Mesendoderm (in vitro differentiated cells): ENCODE results near the gene APBA1.

Experiments
- DNase-seq: peaks from one replicate; pipeline ENCODE4 v3.0.0; 2013
- H2AK5ac ChIP-seq: 2 replicates; pipeline ENCODE4 v1.6.1; 2013; ENCODE audit warnings: low read length, inconsistent platforms
- H2BK120ac ChIP-seq: 2 replicates; pipeline ENCODE4 v1.6.1; 2013; ENCODE audit warnings: low read depth, mild to moderate bottlenecking, low read length, moderate library complexity, mixed read lengths
- H2BK15ac ChIP-seq: replicated peaks from 2 replicates; pipeline ENCODE4 v1.6.1; 2013; ENCODE audit warnings: low read depth, mild to moderate bottlenecking, moderate library complexity
- H2BK5ac ChIP-seq: 2 replicates; pipeline ENCODE4 v1.6.1; 2013; ENCODE audit warnings: low read length, inconsistent platforms
- H3K18ac ChIP-seq: 2 replicates; pipeline ENCODE4 v1.6.1; 2013; ENCODE audit warnings: mild to moderate bottlenecking, low read length, mixed read lengths
- H3K23ac ChIP-seq: one replicate; pipeline ENCODE4 v1.6.1; 2013; ENCODE audit warnings: low read length
- H3K27ac ChIP-seq: 2 replicates; pipeline ENCODE4 v1.5.1; 2013; ENCODE audit warnings: low read depth, mild to moderate bottlenecking, inconsistent platforms, low read length, moderate library complexity
- H3K27me3 ChIP-seq: 2 replicates; pipeline ENCODE4 v1.6.1; 2013; ENCODE audit warnings: low read length, control low read depth, mild to moderate bottlenecking, inconsistent platforms; ENCODE audit not compliant: insufficient read depth, poor library complexity
- H3K36me3 ChIP-seq: 2 replicates; pipeline ENCODE4 v1.6.1; 2013; ENCODE audit warnings: low read length, inconsistent platforms; ENCODE audit not compliant: control insufficient read depth, insufficient read depth
- H3K4ac ChIP-seq: one replicate; pipeline ENCODE4 v1.6.1; 2013; ENCODE audit warnings: low read depth, mild to moderate bottlenecking, low read length, moderate library complexity
- H3K4me1 ChIP-seq: 2 replicates; pipeline ENCODE4 v1.6.1; 2013; ENCODE audit warnings: low read depth, low read length, inconsistent platforms; ENCODE audit not compliant: control insufficient read depth
- H3K4me2 ChIP-seq: 2 replicates; pipeline ENCODE4 v1.6.1; 2013; ENCODE audit warnings: low read length
- H3K4me3 ChIP-seq: 2 replicates; pipeline ENCODE4 v1.5.1; 2013; ENCODE audit warnings: mild to moderate bottlenecking, low read length
- H3K56ac ChIP-seq: one replicate; pipeline ENCODE4 v1.6.1; 2013; ENCODE audit warnings: low read length
- H3K79me1 ChIP-seq: 2 replicates; pipeline ENCODE4 v1.6.1; 2013; ENCODE audit warnings: low read length, inconsistent platforms
- H3K79me2 ChIP-seq: 2 replicates; pipeline ENCODE4 v1.6.1; 2013; ENCODE audit warnings: mild to moderate bottlenecking, low read length; ENCODE audit not compliant: control insufficient read depth, insufficient read depth
- H3K9ac ChIP-seq: 2 replicates; pipeline ENCODE4 v1.6.1; 2013; ENCODE audit warnings: low read length, inconsistent platforms
- H4K5ac ChIP-seq: one replicate; pipeline ENCODE4 v1.6.1; 2013; ENCODE audit warnings: low read length
- H4K8ac ChIP-seq: one replicate; pipeline ENCODE4 v1.6.1; 2013; ENCODE audit warnings: low read depth, mild to moderate bottlenecking, control low read depth, low read length, moderate library complexity
- WGBS: extraction: QIAGEN DNeasy Blood & Tissue Kit; methylation state at CpG from one replicate; pipeline ENCODE4 v1.1.7; 2013; ENCODE audit warnings: low lambda C conversion rate, missing lambda C conversion rate; ENCODE audit not compliant: insufficient coverage; ENCODE audit errors: extremely low coverage; 5-methylcytosine and 5-hydroxymethylcytosine counted together

The APBA1 gene

GRCh38 chr9:69637817-69638200 lies 34.4 kb downstream of the APBA1 start:
- Histone ChIP-seq H4K5ac (no peak overlapping the region), H4K8ac (no peak overlapping the region), H3K9ac (no peak overlapping the region), H3K23ac (no peak overlapping the region), H3K27ac (no peak overlapping the region), H3K27me3 (no peaks in the 10 kb centered on the region), H3K36me3 (no peaks in the 10 kb centered on the region), H3K4ac (no peak overlapping the region), H3K4me3 (no peak overlapping the region), H3K4me2 (no peak overlapping the region), H2AK5ac (no peak overlapping the region), H3K18ac (no peak overlapping the region), H3K4me1 (no peaks in the 10 kb centered on the region), H3K79me1 (no peaks in the 10 kb centered on the region), H2BK120ac (no peak overlapping the region), H2BK15ac (no peak overlapping the region), H3K79me2 (no peaks in the 10 kb centered on the region), H3K56ac (no peak overlapping the region), H2BK5ac (no peak overlapping the region)
- DNase-seq: no peak

- H3K36me3 ChIP-seq: no peaks in the 10 kb centered on the region
- no peak overlapping the region for H3K56ac ChIP-seq
- no peak overlapping the region for H3K4ac ChIP-seq
- no peak overlapping the region for H3K27ac ChIP-seq
- H3K18ac ChIP-seq: no peak overlapping the region
- no peak for DNase-seq
- H3K4me2 ChIP-seq: no peak overlapping the region
- H2AK5ac ChIP-seq: no peak overlapping the region
- H3K27me3 ChIP-seq: no peaks in the 10 kb centered on the region
- no peak overlapping the region for H2BK15ac ChIP-seq
- no peak overlapping the region for H3K23ac ChIP-seq
- no peak overlapping the region for H2BK5ac ChIP-seq
- H3K4me1 ChIP-seq: no peaks in the 10 kb centered on the region
- no peaks in the 10 kb centered on the region for H3K79me2 ChIP-seq
- H3K4me3 ChIP-seq: no peak overlapping the region
- no peak overlapping the region for H2BK120ac ChIP-seq
- WGBS: no CpG with 5 or more reads among the region's 2 CpGs
- H4K5ac ChIP-seq: no peak overlapping the region
- no peak overlapping the region for H4K8ac ChIP-seq
- H3K9ac ChIP-seq: no peak overlapping the region
- H3K79me1 ChIP-seq: no peaks in the 10 kb centered on the region
Measured at GRCh38 chr9:69637193-69637816, 34.9 kb downstream of the APBA1 start.

GRCh38 chr9:69633716-69634115 lies 38.5 kb downstream of the APBA1 start:
- Histone ChIP-seq H3K4me2 (no peak overlapping the region), H4K8ac (no peak overlapping the region), H3K79me2 (no peaks in the 10 kb centered on the region), H2BK120ac (no peak overlapping the region), H3K79me1 (no peaks in the 10 kb centered on the region), H3K4me1 (no peaks in the 10 kb centered on the region), H2BK15ac (no peak overlapping the region), H3K27ac (no peak overlapping the region), H3K4me3 (no peak overlapping the region), H3K23ac (no peak overlapping the region), H3K9ac (no peak overlapping the region), H3K4ac (no peak overlapping the region), H3K18ac (no peak overlapping the region), H4K5ac (no peak overlapping the region), H3K36me3 (no peaks in the 10 kb centered on the region), H3K27me3 (no peaks in the 10 kb centered on the region), H2AK5ac (no peak overlapping the region), H2BK5ac (no peak overlapping the region), H3K56ac (no peak overlapping the region)
- DNase-seq: no peak
- no CpG with 5 or more reads among the region's 1 CpG for WGBS

- H3K4me3 ChIP-seq: no peak overlapping the region
- no peak overlapping the region for H4K5ac ChIP-seq
- H3K4ac ChIP-seq: no peak overlapping the region
- DNase-seq: no peak
- H3K18ac ChIP-seq: no peak overlapping the region
- H3K79me2 ChIP-seq: no peaks in the 10 kb centered on the region
- H3K56ac ChIP-seq: no peak overlapping the region
- H4K8ac ChIP-seq: no peak overlapping the region
- H3K36me3 ChIP-seq: no peaks in the 10 kb centered on the region
- no peak overlapping the region for H2AK5ac ChIP-seq
- H2BK5ac ChIP-seq: no peak overlapping the region
- H3K4me2 ChIP-seq: no peak overlapping the region
- no peaks in the 10 kb centered on the region for H3K79me1 ChIP-seq
- H3K27me3 ChIP-seq: no peaks in the 10 kb centered on the region
- no peaks in the 10 kb centered on the region for H3K4me1 ChIP-seq
- H3K23ac ChIP-seq: no peak overlapping the region
- no peak overlapping the region for H3K27ac ChIP-seq
- no CpG with 5 or more reads among the region's 3 CpGs for WGBS
- no peak overlapping the region for H2BK15ac ChIP-seq
- H2BK120ac ChIP-seq: no peak overlapping the region
- no peak overlapping the region for H3K9ac ChIP-seq
Measured at GRCh38 chr9:69632768-69633167, 39.4 kb downstream of the APBA1 start.

- no peaks in the 10 kb centered on the region for H3K36me3 ChIP-seq
- no peak overlapping the region for H2BK15ac ChIP-seq
Measured at GRCh38 chr9:69627281-69627680, 44.9 kb downstream of the APBA1 start.

GRCh38 chr9:69623276-69623675 lies 48.9 kb downstream of the APBA1 start:
- no peak overlapping the region for H4K5ac ChIP-seq
- H3K18ac ChIP-seq: no peak overlapping the region
- no peaks in the 10 kb centered on the region for H3K27me3 ChIP-seq
- no peak overlapping the region for H3K9ac ChIP-seq
- H3K36me3 ChIP-seq: no peaks in the 10 kb centered on the region
- H2BK5ac ChIP-seq: no peak overlapping the region
- H4K8ac ChIP-seq: no peak overlapping the region
- no CpG with 5 or more reads among the region's 3 CpGs for WGBS
- H3K27ac ChIP-seq: no peak overlapping the region
- H2AK5ac ChIP-seq: no peak overlapping the region
- no peak overlapping the region for H3K23ac ChIP-seq
- H3K79me2 ChIP-seq: no peaks in the 10 kb centered on the region
- DNase-seq: no peak
- H3K4me1 ChIP-seq: no peaks in the 10 kb centered on the region
- H3K4me3 ChIP-seq: no peak overlapping the region
- H2BK15ac ChIP-seq: no peak overlapping the region
- H3K4ac ChIP-seq: no peak overlapping the region
- H3K4me2 ChIP-seq: no peak overlapping the region
- H3K56ac ChIP-seq: no peak overlapping the region
- H3K79me1 ChIP-seq: no peaks in the 10 kb centered on the region
- H2BK120ac ChIP-seq: no peak overlapping the region

More at GRCh38 chr9:69627281-69627680, 44.9 kb downstream of the APBA1 start:
- no peak overlapping the region for H3K4me3 ChIP-seq
- no peak overlapping the region for H4K5ac ChIP-seq
- no peak overlapping the region for H2BK120ac ChIP-seq
- H3K79me1 ChIP-seq: no peaks in the 10 kb centered on the region
- H3K79me2 ChIP-seq: no peaks in the 10 kb centered on the region
- no peak overlapping the region for H3K9ac ChIP-seq
- no peak overlapping the region for H3K23ac ChIP-seq
- no peaks in the 10 kb centered on the region for H3K27me3 ChIP-seq
- H3K56ac ChIP-seq: no peak overlapping the region
- H3K27ac ChIP-seq: no peak overlapping the region
- no peak overlapping the region for H3K18ac ChIP-seq
- H3K4ac ChIP-seq: no peak overlapping the region
- H2BK5ac ChIP-seq: no peak overlapping the region
- WGBS: no CpG with 5 or more reads among the region's 3 CpGs
- no peak for DNase-seq
- H3K4me2 ChIP-seq: no peak overlapping the region
- no peak overlapping the region for H4K8ac ChIP-seq
- H3K4me1 ChIP-seq: no peaks in the 10 kb centered on the region
- no peak overlapping the region for H2AK5ac ChIP-seq
